Right ventricle myocardium superior (tissue), 1 donor: ENCODE measurements around the gene DIPK1B. TPM values are rescaled to one million over a fixed set of nuclear protein-coding genes. Genes with fewer than 3 reads are reported as not detected.

ENCODE experiments used
- ATAC-seq: fragments of 200-7000 bp; cut with Tn5 transposase; one replicate; pipeline ENCODE4 v1.9.1; 2020; ENCODE audit warnings: mild to moderate bottlenecking; ENCODE audit not compliant: poor library complexity
- DNase-seq: peaks from one replicate; pipeline ENCODE4 v3.0.0-alpha.2; 2020
- intact Hi-C: fragments of 100-400 bp; cut with DNase I; formaldehyde crosslinking; loops from one replicate; pipeline ENCODE4 v1.11.2; 2022
- total RNA-seq: library from RNA; stranded (reverse); fragmentation: NEBNext Ultra II Directional; extraction: Animal tissue kit (Norgen Biotek cat#: 25700); gene quantifications from one replicate; pipeline ENCODE4 v1.2.1, GENCODE V29; 2021
- donor health status: DM: no; HTN: yes; CAD: no; lungs with severe emphysema.

DIPK1B gene
- total RNA-seq, 1 donor from 2014 or later = 15.1 TPM

- no peak for DNase-seq
Measured at GRCh38 chr9:136683755-136684154, 28.6 kb upstream of the DIPK1B start.

GRCh38 chr9:136684339-136684738 lies 28.0 kb upstream of the DIPK1B start:
- ATAC-seq (no peak), DNase-seq (no peak)
- intact Hi-C loops = no loop called here

More at GRCh38 chr9:136683755-136684154, 28.6 kb upstream of the DIPK1B start:
- no peak for ATAC-seq
- intact Hi-C loops = no loop called here

- ATAC-seq = no peak
- no peak for DNase-seq
- intact Hi-C loops = loop anchor here (5.0 kb wide), 1 partner anchor 43 kb away; no protein-coding TSS in a partner anchor
Measured at GRCh38 chr9:136684799-136685198, 27.6 kb upstream of the DIPK1B start.

GRCh38 chr9:136685216-136685615 lies 27.2 kb upstream of the DIPK1B start:
- no peak for ATAC-seq
- no peak for DNase-seq
- intact Hi-C loops = loop anchor here (5.0 kb wide), 1 partner anchor 42 kb away; no protein-coding TSS in a partner anchor

GRCh38 chr9:136685790-136686533 lies 26.4 kb upstream of the DIPK1B start:
- intact Hi-C loops = loop anchor here (5.0 kb wide), 1 partner anchor 41 kb away; no protein-coding TSS in a partner anchor
- DNase-seq (no peak), ATAC-seq (peak; percentile 4)

GRCh38 chr9:136686534-136686793 lies 25.9 kb upstream of the DIPK1B start:
- intact Hi-C loops = loop anchor here (5.0 kb wide), 1 partner anchor 41 kb away; no protein-coding TSS in a partner anchor
- no peak for ATAC-seq
- no peak for DNase-seq

GRCh38 chr9:136686794-136687711 lies 25.3 kb upstream of the DIPK1B start, which contains the start of gene AGPAT2:
Gene AGPAT2 (minus strand): TSS chr9:136687457. CDS start chr9:136687357, 100 bp downstream.
- ATAC-seq = peak; percentile 82
- peak; percentile 90 for DNase-seq
- intact Hi-C loops = loop anchor here (5.0 kb wide), 1 partner anchor 40 kb away; no protein-coding TSS in a partner anchor

GRCh38 chr9:136687721-136688223 lies 24.6 kb upstream of the DIPK1B start:
- ATAC-seq (peak; percentile 0), DNase-seq (no peak)
- intact Hi-C loops = loop anchor here (5.0 kb wide), 1 partner anchor 40 kb away; no protein-coding TSS in a partner anchor

- intact Hi-C loops = loop anchor here (5.0 kb wide), 1 partner anchor 39 kb away; no protein-coding TSS in a partner anchor
- ATAC-seq (no peak), DNase-seq (no peak)
Measured at GRCh38 chr9:136688274-136689107, 23.9 kb upstream of the DIPK1B start.

GRCh38 chr9:136689108-136689460 lies 23.3 kb upstream of the DIPK1B start:
- DNase-seq = no peak
- no peak for ATAC-seq
- intact Hi-C loops = loop anchor here (5.0 kb wide), 1 partner anchor 38 kb away; no protein-coding TSS in a partner anchor

- intact Hi-C loops = no loop called here
- ATAC-seq = peak; percentile 50
Measured at GRCh38 chr9:136690104-136690805, 22.1 kb upstream of the DIPK1B start.

GRCh38 chr9:136690806-136691261 lies 21.5 kb upstream of the DIPK1B start:
- intact Hi-C loops = no loop called here

More at GRCh38 chr9:136690104-136690805, 22.1 kb upstream of the DIPK1B start:
- peak; percentile 88 for DNase-seq

GRCh38 chr9:136691316-136692184 lies 20.8 kb upstream of the DIPK1B start:
- DNase-seq (no peak), ATAC-seq (no peak)
- intact Hi-C loops = no loop called here

More at GRCh38 chr9:136690806-136691261, 21.5 kb upstream of the DIPK1B start:
- ATAC-seq = peak; percentile 36
- DNase-seq = peak; percentile 82

- DNase-seq = no peak
- intact Hi-C loops = no loop called here
- no peak for ATAC-seq
Measured at GRCh38 chr9:136692185-136693134, 19.9 kb upstream of the DIPK1B start.

- no peak for ATAC-seq
- DNase-seq = no peak
- intact Hi-C loops = no loop called here
Measured at GRCh38 chr9:136693135-136693489, 19.3 kb upstream of the DIPK1B start.
